Thyroid gland (tissue), 4 donors: ENCODE results near the gene LPP.

Source experiments
- CTCF ChIP-seq, 6 experiments: fragments of 200-600 bp in 3 of 6; fragments of 450-650 bp in 3 of 6; sonication (generic) in 3 of 6; IDR thresholded peaks; one replicate each; pipeline ENCODE4 v1.5.1; 2016 to 2019; ENCODE audit warnings: antibody characterized with exemption in 6 of 6, mild to moderate bottlenecking in 2 of 6, inconsistent platforms in 1 of 6, moderate library complexity in 1 of 6
- POLR2A ChIP-seq, 2 donors: fragments of 450-650 bp; IDR thresholded peaks; one replicate each; pipeline ENCODE4 v1.6.1; 2017; ENCODE audit warnings: antibody characterized with exemption in 2 of 2, mild to moderate bottlenecking in 2 of 2, moderate library complexity in 1 of 2

GRCh38 chr3:188266562-188267274 lies 112.8 kb downstream of the LPP start:
- peak in 1 of 6 experiments; percentile 4 for TF ChIP-seq CTCF (IDR thresholded peaks at IDR 0.05)
- peak in 1 of 2 donors; percentile 50 for TF ChIP-seq POLR2A (IDR thresholded peaks at IDR 0.05)
